Loucy (cell line): ENCODE measurements around the gene GGCX.
"Not testable (repeated sequence)": the region's sequence is repeated elsewhere in the genome, so short reads cannot be mapped to it uniquely, and the experiment has no call there.

Source experiments
- H2AFZ ChIP-seq: fragments of 200-600 bp; sonication (generic); 2 replicates; pipeline ENCODE4 v1.6.0; 2016; ENCODE audit warnings: antibody characterized with exemption, mild to moderate bottlenecking, low read length, moderate library complexity
- H3F3A ChIP-seq: fragments of 200-600 bp; 2 replicates; pipeline ENCODE4 v1.6.0; 2016; ENCODE audit warnings: antibody characterized with exemption, low read depth, mild to moderate bottlenecking
- H3K27me3 ChIP-seq: fragments of 200-600 bp; sonication (generic); 2 replicates; pipeline ENCODE4 v1.6.1; 2014; ENCODE audit warnings: low read length, mild to moderate bottlenecking; ENCODE audit not compliant: insufficient read depth, poor library complexity, severe bottlenecking
- H3K36me3 ChIP-seq: fragments of 200-600 bp; sonication (generic); 2 replicates; pipeline ENCODE4 v1.6.1; 2016; ENCODE audit warnings: low read length; ENCODE audit not compliant: insufficient read depth
- H3K4me1 ChIP-seq: fragments of 200-600 bp; sonication (generic); 2 replicates; pipeline ENCODE4 v1.5.1; 2014; ENCODE audit warnings: low read length, mild to moderate bottlenecking; ENCODE audit not compliant: insufficient read depth, poor library complexity, severe bottlenecking
- H3K4me2 ChIP-seq: fragments of 200-600 bp; sonication (generic); 2 replicates; pipeline ENCODE4 v1.6.0; 2014; ENCODE audit warnings: antibody characterized with exemption, low read length, low read depth, mild to moderate bottlenecking; ENCODE audit not compliant: poor library complexity, severe bottlenecking
- H3K4me3 ChIP-seq: fragments of 200-600 bp; sonication (generic); 2 replicates; pipeline ENCODE4 v1.5.1; 2014; ENCODE audit warnings: low read length, mild to moderate bottlenecking, mixed read lengths; ENCODE audit not compliant: poor library complexity, severe bottlenecking
- H3K79me2 ChIP-seq: fragments of 200-600 bp; sonication (generic); 2 replicates; pipeline ENCODE4 v1.6.1; 2014; ENCODE audit warnings: low read length; ENCODE audit not compliant: insufficient read depth
- H3K9ac ChIP-seq: fragments of 200-600 bp; sonication (generic); 2 replicates; pipeline ENCODE4 v1.6.0; 2014; ENCODE audit warnings: mild to moderate bottlenecking, low read depth, low read length, moderate library complexity; ENCODE audit not compliant: poor library complexity, severe bottlenecking
- H3K9me2 ChIP-seq: fragments of 200-600 bp; sonication (generic); replicated peaks from 2 replicates; pipeline ENCODE4 v1.6.1; 2016; ENCODE audit warnings: low read depth, low read length, mixed read lengths
- H3K9me3 ChIP-seq: fragments of 200-600 bp; sonication (generic); 2 replicates; pipeline ENCODE4 v1.6.1; 2014; ENCODE audit warnings: mild to moderate bottlenecking, antibody characterized with exemption, low read length, low read depth; ENCODE audit not compliant: insufficient read depth
- H4K20me1 ChIP-seq: fragments of 200-600 bp; sonication (generic); 2 replicates; pipeline ENCODE4 v1.6.0; 2014; ENCODE audit warnings: antibody characterized with exemption, low read length, mild to moderate bottlenecking; ENCODE audit not compliant: insufficient read depth, poor library complexity, severe bottlenecking
- CTCF ChIP-seq: fragments of 200-600 bp; sonication (generic); conservative IDR thresholded peaks from 2 replicates; pipeline ENCODE4 v1.5.1; 2014; ENCODE audit warnings: mild to moderate bottlenecking, antibody characterized with exemption, low read length
- EZH2phosphoT487 ChIP-seq: fragments of 200-600 bp; IDR thresholded peaks from 2 replicates; pipeline ENCODE4 v1.6.1; 2018; ENCODE audit warnings: antibody characterized with exemption, mild to moderate bottlenecking, moderate library complexity, borderline replicate concordance

The GGCX gene

GRCh38 chr2:85564144-85564563, 2.9 kb upstream of the GGCX start:
- Histone ChIP-seq H2AFZ (no peak overlapping the region; the same call in 1 of the 2 replicates), H3K4me2 (no peak overlapping the region), H4K20me1 (no peaks in the 10 kb centered on the region), H3K27me3 (no peaks in the 10 kb centered on the region), H3K9me2 (no peaks in the 10 kb centered on the region), H3K4me1 (peaks cover 12% of the 10 kb centered on the region), H3K36me3 (no peaks in the 10 kb centered on the region), H3F3A (no peaks in the 10 kb centered on the region), H3K9ac (no peak overlapping the region), H3K4me3 (no peak overlapping the region), H3K79me2 (peaks cover 25% of the 10 kb centered on the region), H3K9me3 (no peaks in the 10 kb centered on the region)
- TF ChIP-seq EZH2phosphoT487 (no peak), CTCF (no peak)

- Histone ChIP-seq H2AFZ (peak overlapping the region; percentile 97; the same call in 1 of the 2 replicates), H3K4me2 (peak overlapping the region; percentile 93), H3K9ac (peak overlapping the region; percentile 97), H3K36me3 (no peaks in the 10 kb centered on the region), H3K9me2 (no peaks in the 10 kb centered on the region), H3F3A (no peaks in the 10 kb centered on the region), H3K4me1 (peaks cover 15% of the 10 kb centered on the region), H3K9me3 (no peaks in the 10 kb centered on the region), H3K27me3 (no peaks in the 10 kb centered on the region), H3K4me3 (peak overlapping the region; percentile 98), H3K79me2 (peaks cover 50% of the 10 kb centered on the region), H4K20me1 (peaks cover 4% of the 10 kb centered on the region)
- no peak for TF ChIP-seq EZH2phosphoT487
- TF ChIP-seq CTCF: no peak
Measured at GRCh38 chr2:85560812-85561279, 447 bp downstream of the GGCX start.

GRCh38 chr2:85560403-85560726, 928 bp downstream of the GGCX start:
- H2AFZ ChIP-seq, H3K9me3 ChIP-seq, H3F3A ChIP-seq, H3K36me3 ChIP-seq, H4K20me1 ChIP-seq, H3K27me3 ChIP-seq, H3K9me2 ChIP-seq: not testable (repeated sequence)
- peak overlapping the region; percentile 97 for H3K9ac ChIP-seq
- H3K79me2 ChIP-seq: peaks cover 50% of the 10 kb centered on the region
- H3K4me3 ChIP-seq: peak overlapping the region; percentile 98
- H3K4me2 ChIP-seq: peak overlapping the region; percentile 93
- peaks cover 15% of the 10 kb centered on the region for H3K4me1 ChIP-seq

GRCh38 chr2:85558160-85558559, 3.1 kb downstream of the GGCX start:
- Histone ChIP-seq H4K20me1 (peaks cover 4% of the 10 kb centered on the region), H3K27me3 (no peaks in the 10 kb centered on the region), H3K36me3 (peaks cover 20% of the 10 kb centered on the region; the same call in 1 of the 2 replicates), H3K9me2 (no peaks in the 10 kb centered on the region), H2AFZ (no peak overlapping the region), H3K4me1 (peaks cover 13% of the 10 kb centered on the region), H3F3A (no peaks in the 10 kb centered on the region), H3K79me2 (peaks cover 50% of the 10 kb centered on the region), H3K9me3 (no peaks in the 10 kb centered on the region), H3K4me3 (no peak overlapping the region), H3K4me2 (no peak overlapping the region), H3K9ac (no peak overlapping the region)
- TF ChIP-seq EZH2phosphoT487: no peak
- TF ChIP-seq CTCF: no peak
